K562 (cell line): ENCODE data around the gene GGACT. TPM values are rescaled to one million over a fixed set of nuclear protein-coding genes. Genes with fewer than 3 reads are reported as not detected.

Source experiments
- ATAC-seq: fragments of 200-7000 bp; cut with Tn5 transposase; 3 replicates; pipeline ENCODE4 v1.9.1; 2020; ENCODE audit warnings: moderate library complexity
- BruUV-seq: library from RNA; stranded (reverse); fragments of 400-500 nt; replicated peaks from 2 replicates; lab custom pipeline; 2021; lab: Mats Ljungman, UMichigan
- CTCF ChIA-PET: fragments of 300-600 bp; formaldehyde crosslinking; extraction: SDS; loops from one replicate; lab custom pipeline; 2021; ENCODE audit warnings: low intra/inter-chr PET ratio; lab: Yijun Ruan, JAX
- POLR2A ChIA-PET: fragments of 300-600, 350-650 bp; sonication (Branson Sonifier 250); formaldehyde crosslinking; extraction: SDS; loops from one replicate; lab custom pipeline; 2021; ENCODE audit warnings: antibody characterized with exemption, inconsistent platforms; lab: Yijun Ruan, JAX
- DNase-seq, 4 experiments: peaks; one replicate each; pipeline versions ENCODE4 v3.0.0 to v3.0.0-alpha.2; 2011 to 2018; ENCODE audit warnings: low spot score in 3 of 4, mixed read lengths in 3 of 4; ENCODE audit errors: extremely low read depth in 1 of 4
- FAIRE-seq: peaks from 2 replicates; lab custom pipeline; 2011; peaks lifted over from hg19 to GRCh38; lab: Jason Lieb, UNC
- H2AFZ ChIP-seq: 2 replicates; pipeline ENCODE4 v1.6.0; 2011; ENCODE audit warnings: low read depth, low read length, control low read depth, inconsistent platforms
- H3K27ac ChIP-seq: fragments of 200-600 bp; 3 replicates; pipeline ENCODE4 v1.8.0; 2011; ENCODE audit warnings: low read depth, mild to moderate bottlenecking, control low read depth, inconsistent platforms, low read length, moderate library complexity, mixed read lengths; ENCODE audit errors: extremely low read depth
- H3K27me3 ChIP-seq, 2 experiments: fragments of 300-600 bp in 1 of 2; 2 replicates in 1 of 2; 3 replicates in 1 of 2; pipeline versions ENCODE4 v1.6.0 to v1.8.0; 2011; ENCODE audit warnings: inconsistent platforms in 2 of 2, low read length in 2 of 2, mild to moderate bottlenecking in 1 of 2, mixed read lengths in 1 of 2, moderate library complexity in 1 of 2; ENCODE audit not compliant: control insufficient read depth in 2 of 2, insufficient read depth in 2 of 2
- H3K36me3 ChIP-seq: fragments of 300-600 bp; 3 replicates; pipeline ENCODE4 v1.8.0; 2011; ENCODE audit warnings: mild to moderate bottlenecking, low read length, inconsistent platforms; ENCODE audit not compliant: control insufficient read depth, insufficient read depth
- H3K4me1 ChIP-seq, 2 experiments: fragments of 200-600 bp in 1 of 2; replicated peaks in 1 of 2; 2 replicates in 1 of 2; 3 replicates in 1 of 2; pipeline versions ENCODE4 v1.5.1 to v1.8.0; 2011; ENCODE audit warnings: inconsistent platforms in 2 of 2, low read length in 2 of 2, mild to moderate bottlenecking in 1 of 2, mixed read lengths in 1 of 2, moderate library complexity in 1 of 2; ENCODE audit not compliant: control insufficient read depth in 2 of 2, insufficient read depth in 2 of 2
- H3K4me2 ChIP-seq: 2 replicates; pipeline ENCODE4 v1.6.1; 2011; ENCODE audit warnings: low read length, control low read depth, inconsistent platforms, mixed read lengths; ENCODE audit not compliant: insufficient read depth
- H3K4me3 ChIP-seq: fragments of 200-600 bp; sonication (generic), shearing (Covaris generic); 2 replicates; pipeline ENCODE4 v1.5.1; 2016; ENCODE audit warnings: control low read depth, inconsistent platforms
- H3K79me2 ChIP-seq: fragments of 200-600 bp; 3 replicates; pipeline ENCODE4 v1.8.0; 2011; ENCODE audit warnings: low read length, inconsistent platforms; ENCODE audit not compliant: control insufficient read depth, insufficient read depth
- H3K9ac ChIP-seq, 2 experiments: 2 replicates each; pipeline versions ENCODE4 v1.6.0 to v1.6.1; 2011; ENCODE audit warnings: low read depth in 2 of 2, low read length in 2 of 2, control low read depth in 1 of 2, inconsistent platforms in 1 of 2, mild to moderate bottlenecking in 1 of 2, mixed read lengths in 1 of 2; ENCODE audit not compliant: insufficient read depth in 1 of 2
- H3K9me1 ChIP-seq: one replicate; pipeline ENCODE4 v1.6.0; 2011; ENCODE audit warnings: inconsistent platforms, mild to moderate bottlenecking, low read length, moderate library complexity; ENCODE audit not compliant: control insufficient read depth, insufficient read depth
- H3K9me3 ChIP-seq: replicated peaks from 2 replicates; pipeline ENCODE4 v1.5.1; 2011; ENCODE audit warnings: low read depth, low read length, inconsistent platforms; ENCODE audit not compliant: control insufficient read depth, insufficient read depth
- H4K20me1 ChIP-seq: replicated peaks from 2 replicates; pipeline ENCODE4 v1.6.1; 2011; ENCODE audit warnings: low read length, inconsistent platforms, mixed read lengths; ENCODE audit not compliant: control insufficient read depth, insufficient read depth
- HDAC1 ChIP-seq, 2 experiments: fragments of 450-650 bp; IDR thresholded peaks; 2 replicates each; pipeline ENCODE4 v1.6.1; 2016 to 2017; ENCODE audit warnings: inconsistent platforms in 1 of 2, mild to moderate bottlenecking in 1 of 2, moderate library complexity in 1 of 2
- HMG20B ChIP-seq: fragments of 250-450 bp; sonication (Bioruptor Pico); IDR thresholded peaks from 2 replicates; pipeline ENCODE4 v1.5.0; 2021; ENCODE audit warnings: mild to moderate bottlenecking
- MEIS2 ChIP-seq: fragments of 450-650 bp; IDR thresholded peaks from 2 replicates; pipeline ENCODE4 v1.6.1; 2014; ENCODE audit warnings: mild to moderate bottlenecking; ENCODE audit not compliant: partially characterized antibody
- PATZ1 ChIP-seq: fragments of 250-450 bp; sonication (Bioruptor Pico); IDR thresholded peaks from 2 replicates; pipeline ENCODE4 v1.5.0; 2020; ENCODE audit warnings: mild to moderate bottlenecking, borderline replicate concordance
- PKNOX1 ChIP-seq: fragments of 450-650 bp; IDR thresholded peaks from 2 replicates; pipeline ENCODE4 v1.6.1; 2016
- ZFX ChIP-seq: sonication (generic); formaldehyde crosslinking; IDR thresholded peaks from 2 replicates; pipeline ENCODE4 v1.8.0; 2022; ENCODE audit warnings: mild to moderate bottlenecking, missing genetic modification reagents, moderate library complexity
- ZNF639 ChIP-seq, 2 experiments: fragments of 200-800 bp in 1 of 2; sonication (Bioruptor generic) in 1 of 2; sonication (generic) in 1 of 2; formaldehyde crosslinking in 1 of 2; IDR thresholded peaks in 1 of 2; conservative IDR thresholded peaks in 1 of 2; 2 replicates each; pipeline versions ENCODE4 v1.5.0 to v1.6.1; 2016 to 2020; ENCODE audit warnings: missing compliant biosample characterization in 1 of 2, missing genetic modification characterization in 1 of 2, missing genetic modification reagents in 1 of 2
- WGBS: fragments of 100-300 bp; shearing (Covaris generic); methylation state at CpG from one replicate; pipeline ENCODE4 v1.1.6; 2016; ENCODE audit warnings: low coverage, mixed read lengths; ENCODE audit not compliant: insufficient coverage; ENCODE audit errors: missing lambda C conversion rate; 5-methylcytosine and 5-hydroxymethylcytosine counted together
- in situ Hi-C: fragments of 300-500 bp; cut with MboI; formaldehyde crosslinking; loops from 4 replicates; pipeline ENCODE4 v1.15.0; 2018; ENCODE audit warnings: inconsistent platforms, mixed read lengths
- intact Hi-C: fragments of 100-400 bp; cut with micrococcal nuclease; formaldehyde crosslinking; loops from 2 replicates; pipeline ENCODE4 v1.14.2; 2022
- polyA plus RNA-seq, 8 experiments: library from polyadenylated mRNA; depleted of rRNA in 4 of 8; stranded (reverse) in 5 of 8; unstranded in 3 of 8; fragments of >200 nt; fragmentation: Nextera tagmentation in 2 of 8; fragmentation: Illumina TruSeq in 1 of 8; extraction: Ambion mirVana in 2 of 8; extraction: Trizol in 1 of 8; gene quantifications; 2 replicates each; pipeline versions ENCODE4 v1.2.1 to v1.2.3, GENCODE V29; 2011 to 2014; ENCODE audit warnings: inconsistent platforms in 1 of 8, missing spikeins in 1 of 8
- total RNA-seq, 7 experiments: library from RNA; depleted of rRNA in 6 of 7; stranded (reverse); fragments of >200 nt in 6 of 7; fragmentation: Illumina TruSeq in 2 of 7; extraction: Trizol in 2 of 7; gene quantifications; 2 replicates each; pipeline versions ENCODE4 v1.2.1 to v1.2.3, GENCODE V29; 2011 to 2021; ENCODE audit warnings: low replicate concordance in 1 of 7

The GGACT gene
- total and polyA plus RNA-seq, 9 of the 15 experiments (the other 6 are each of a cell fraction or from before 2014, with no cell fraction given), result 0.20 to 3.2 (median 1.7) TPM

GRCh38 chr13:100584896-100585295, 3.7 kb downstream of the GGACT start:
- no peaks in the 10 kb centered on the region for H4K20me1 ChIP-seq
- no peaks in the 10 kb centered on the region for H3K79me2 ChIP-seq
- H3K9me3 ChIP-seq, result no peaks in the 10 kb centered on the region
- intact Hi-C loops, result no loop called here
- H3K36me3 ChIP-seq, result no peaks in the 10 kb centered on the region
- WGBS, result 59% methylated on average over 4 of the region's 5 CpGs
- H3K9me1 ChIP-seq, result no peaks in the 10 kb centered on the region
- DNase-seq, result no peak
- H3K27ac ChIP-seq, result no peak overlapping the region
- TF ChIP-seq ZFX (CRISPR knock-in tag), result no peak
- no peak for TF ChIP-seq PATZ1
- no peak for ATAC-seq
- H3K27me3 ChIP-seq, result no peaks in the 10 kb centered on the region
- no TSS peak for BruUV-seq
- H2AFZ ChIP-seq, result no peak overlapping the region
- CTCF ChIA-PET, result no interaction called here
- no peak overlapping the region for H3K9ac ChIP-seq
- no peak overlapping the region for H3K4me2 ChIP-seq
- POLR2A ChIA-PET, result interaction anchor here (0.7 kb wide), 1 partner anchor 657 kb away, joined by 3 read pairs; no protein-coding TSS in a partner anchor
- no peak for FAIRE-seq
- in situ Hi-C loops, result no loop called here
- no peak overlapping the region for H3K4me3 ChIP-seq
- H3K4me1 ChIP-seq, result peaks cover 3 to 10% of the 10 kb centered on the region in 2 experiments; a peak in 4 of 5 replicates

GRCh38 chr13:100581504-100581903, 7.1 kb downstream of the GGACT start:
- FAIRE-seq (no peak), DNase-seq (no peak), ATAC-seq (peak; percentile 69)
- intact Hi-C loops (no loop called here), in situ Hi-C loops (no loop called here)
- no TSS peak for BruUV-seq
- H3K36me3 ChIP-seq, result no peaks in the 10 kb centered on the region
- CTCF ChIA-PET, result no interaction called here
- H3K4me2 ChIP-seq, result no peak overlapping the region
- 14% methylated on average over 2 of the region's 2 CpGs for WGBS
- no peaks in the 10 kb centered on the region for H3K9me1 ChIP-seq
- no peak overlapping the region for H3K27ac ChIP-seq
- no peaks in the 10 kb centered on the region for H3K4me1 ChIP-seq
- no peaks in the 10 kb centered on the region for H4K20me1 ChIP-seq
- H3K9me3 ChIP-seq, result no peaks in the 10 kb centered on the region
- H3K4me3 ChIP-seq, result no peak overlapping the region
- no peak overlapping the region for H2AFZ ChIP-seq
- no peak overlapping the region for H3K9ac ChIP-seq
- POLR2A ChIA-PET, result no interaction called here
- no peaks in the 10 kb centered on the region for H3K27me3 ChIP-seq
- no peaks in the 10 kb centered on the region for H3K79me2 ChIP-seq
- no peak for TF ChIP-seq ZNF639 (CRISPR knock-in tag; conservative IDR thresholded peaks at IDR 0.05 in 1 of 2, IDR thresholded peaks at IDR 0.05 in 1 of 2)
- TF ChIP-seq HDAC1 (IDR thresholded peaks at IDR 0.05), result no peak
- peak; percentile 87 for TF ChIP-seq PKNOX1
- TF ChIP-seq MEIS2, result peak; percentile 34
- no peak for TF ChIP-seq HMG20B (CRISPR knock-in tag)
